ENCODE measurements around the gene MRGPRF.

MRGPRF gene

GRCh38 chr11:69050592-69051380, 37.7 kb upstream of the MRGPRF start:
- no peak for DNase-seq (ENCODE audit: low spot score)

GRCh38 chr11:69049490-69049867, 36.4 kb upstream of the MRGPRF start:
- DNase-seq (ENCODE audit: low spot score) = peak; percentile 74

GRCh38 chr11:69048694-69049489, 35.8 kb upstream of the MRGPRF start, which contains the start of gene TPCN2:
TPCN2 (plus strand) TSS chr11:69048932; CDS start chr11:69048998, 66 bp downstream.
- DNase-seq (ENCODE audit: low spot score) = peak; percentile 100

- no peak for DNase-seq (ENCODE audit: low spot score)
Measured at GRCh38 chr11:69048031-69048693, 35.1 kb upstream of the MRGPRF start.

GRCh38 chr11:69044111-69045013, 31.3 kb upstream of the MRGPRF start:
- peak; percentile 96 for DNase-seq (ENCODE audit: low spot score)

- no peak for DNase-seq (ENCODE audit: low spot score)
Measured at GRCh38 chr11:69041516-69041915, 28.5 kb upstream of the MRGPRF start.

- DNase-seq (ENCODE audit: low spot score) = no peak
Measured at GRCh38 chr11:69040581-69041260, 27.7 kb upstream of the MRGPRF start.

- DNase-seq (ENCODE audit: low spot score) = no peak
Measured at GRCh38 chr11:69040051-69040450, 27.0 kb upstream of the MRGPRF start.

- no peak for DNase-seq (ENCODE audit: low spot score)
Measured at GRCh38 chr11:69039501-69039900, 26.5 kb upstream of the MRGPRF start.

GRCh38 chr11:69037544-69037943, 24.5 kb upstream of the MRGPRF start:
- no peak for DNase-seq (ENCODE audit: low spot score)

GRCh38 chr11:69037074-69037473, 24.0 kb upstream of the MRGPRF start:
- DNase-seq (ENCODE audit: low spot score) = no peak

- DNase-seq (ENCODE audit: low spot score) = no peak
Measured at GRCh38 chr11:69035946-69036340, 22.9 kb upstream of the MRGPRF start.

- DNase-seq (ENCODE audit: low spot score) = no peak
Measured at GRCh38 chr11:69035150-69035945, 22.3 kb upstream of the MRGPRF start.

GRCh38 chr11:69034123-69034867, 21.2 kb upstream of the MRGPRF start:
- no peak for DNase-seq (ENCODE audit: low spot score)

- DNase-seq (ENCODE audit: low spot score) = no peak
Measured at GRCh38 chr11:69033431-69033830, 20.4 kb upstream of the MRGPRF start.

- no peak for DNase-seq (ENCODE audit: low spot score)
Measured at GRCh38 chr11:69032833-69033232, 19.8 kb upstream of the MRGPRF start.

GRCh38 chr11:69030301-69030700, 17.3 kb upstream of the MRGPRF start:
- no peak for DNase-seq (ENCODE audit: low spot score)

GRCh38 chr11:69027704-69028372, 14.8 kb upstream of the MRGPRF start:
- peak; percentile 99 for DNase-seq (ENCODE audit: low spot score)

- no peak for DNase-seq (ENCODE audit: low spot score)
Measured at GRCh38 chr11:69024509-69024908, 11.5 kb upstream of the MRGPRF start.
